ENCODE data around the gene APBB2. TPM values are rescaled to one million over a fixed set of nuclear protein-coding genes. Genes with fewer than 3 reads are reported as not detected.

Gene APBB2
- total RNA-seq, 2 donors from 2014 or later, result 134 to 137 TPM

- H3K9me3 ChIP-seq, result no peaks in the 10 kb centered on the region
- no peak overlapping the region for H3K27ac ChIP-seq
- no peaks in the 10 kb centered on the region for H3K36me3 ChIP-seq
- H3K27me3 ChIP-seq (replicated peaks; ENCODE audit: insufficient read depth), result no peaks in the 10 kb centered on the region
- H3K4me1 ChIP-seq (ENCODE audit: control insufficient read depth in 1 of 2, low read depth in 2 of 2), result peaks cover 27 to 72% of the 10 kb centered on the region in 2 donors
- no peak overlapping the region for H3K4me3 ChIP-seq
- TF ChIP-seq CTCF (IDR thresholded peaks at IDR 0.05), result no peak
- DNase-seq (ENCODE audit: low spot score), result no peak
- ATAC-seq (ENCODE audit: insufficient number of reproducible peaks, low FRiP score, low read depth), result no peak
Observed at GRCh38 chr4:41102414-41103092, 111.8 kb downstream of the APBB2 start.

- Histone ChIP-seq H3K27me3 (replicated peaks; ENCODE audit: insufficient read depth) (no peaks in the 10 kb centered on the region), H3K27ac (no peak overlapping the region), H3K4me1 (ENCODE audit: control insufficient read depth in 1 of 2, low read depth in 2 of 2) (peaks cover 7 to 42% of the 10 kb centered on the region in 2 donors), H3K4me3 (no peak overlapping the region), H3K9me3 (no peaks in the 10 kb centered on the region), H3K36me3 (no peaks in the 10 kb centered on the region)
- TF ChIP-seq CTCF (IDR thresholded peaks at IDR 0.05), result no peak
- DNase-seq (ENCODE audit: low spot score) (no peak), ATAC-seq (ENCODE audit: insufficient number of reproducible peaks, low FRiP score, low read depth) (no peak)
Observed at GRCh38 chr4:41098093-41099048, 116.0 kb downstream of the APBB2 start.

GRCh38 chr4:41095973-41096372, 118.4 kb downstream of the APBB2 start:
- no peak for ATAC-seq (ENCODE audit: insufficient number of reproducible peaks, low FRiP score, low read depth)

GRCh38 chr4:41095192-41095872, 119.0 kb downstream of the APBB2 start:
- Histone ChIP-seq H3K4me1 (ENCODE audit: control insufficient read depth in 1 of 2, low read depth in 2 of 2) (peaks cover 0 to 31% of the 10 kb centered on the region in 2 donors), H3K9me3 (no peaks in the 10 kb centered on the region), H3K36me3 (no peaks in the 10 kb centered on the region), H3K27ac (no peak overlapping the region), H3K4me3 (no peak overlapping the region), H3K27me3 (replicated peaks; ENCODE audit: insufficient read depth) (no peaks in the 10 kb centered on the region)
- no peak for DNase-seq (ENCODE audit: low spot score)
- TF ChIP-seq CTCF (IDR thresholded peaks at IDR 0.05), result no peak
- ATAC-seq (ENCODE audit: insufficient number of reproducible peaks, low FRiP score, low read depth), result no peak

More at GRCh38 chr4:41095973-41096372, 118.4 kb downstream of the APBB2 start:
- TF ChIP-seq CTCF (IDR thresholded peaks at IDR 0.05), result no peak
- no peak for DNase-seq (ENCODE audit: low spot score)
- peaks cover 0 to 31% of the 10 kb centered on the region in 2 donors for H3K4me1 ChIP-seq (ENCODE audit: control insufficient read depth in 1 of 2, low read depth in 2 of 2)
- H3K4me3 ChIP-seq, result no peak overlapping the region
- H3K27me3 ChIP-seq (replicated peaks; ENCODE audit: insufficient read depth), result no peaks in the 10 kb centered on the region
- no peaks in the 10 kb centered on the region for H3K36me3 ChIP-seq
- no peak overlapping the region for H3K27ac ChIP-seq
- H3K9me3 ChIP-seq, result no peaks in the 10 kb centered on the region

- no peak overlapping the region for H3K27ac ChIP-seq
- H3K27me3 ChIP-seq (replicated peaks; ENCODE audit: insufficient read depth), result no peaks in the 10 kb centered on the region
- no peak for TF ChIP-seq CTCF (IDR thresholded peaks at IDR 0.05)
Observed at GRCh38 chr4:41092128-41092527, 122.2 kb downstream of the APBB2 start.

More at GRCh38 chr4:41092128-41092527, 122.2 kb downstream of the APBB2 start:
- no peak for ATAC-seq (ENCODE audit: insufficient number of reproducible peaks, low FRiP score, low read depth)
- DNase-seq (ENCODE audit: low spot score), result no peak
- H3K4me1 ChIP-seq (ENCODE audit: control insufficient read depth in 1 of 2, low read depth in 2 of 2), result peaks cover 0 to 5% of the 10 kb centered on the region in 2 donors
- no peaks in the 10 kb centered on the region for H3K9me3 ChIP-seq
- H3K4me3 ChIP-seq, result no peak overlapping the region
- H3K36me3 ChIP-seq, result no peaks in the 10 kb centered on the region
